ENCODE data around the gene AFM. TPM values are rescaled to one million over a fixed set of nuclear protein-coding genes. Genes with fewer than 3 reads are reported as not detected.

Gene AFM
- total and polyA plus RNA-seq, 7 donors: not detected

GRCh38 chr4:73442275-73442674 lies 39.3 kb upstream of the AFM start:
- DNase-seq (no peak), ATAC-seq (no peak)
- WGBS, 3 donors: 75 to 79% (median 77%) methylated on average over 5 of the region's 5 CpGs
- no peaks in the 10 kb centered on the region for H3K27me3 ChIP-seq (ENCODE audit: insufficient read depth in 3 of 3, low read length in 2 of 3)
- intact Hi-C loops (cut with DNase I): no loop called here
- H3K4me1 ChIP-seq: no peaks in the 10 kb centered on the region
- no peaks in the 10 kb centered on the region for H3K9me3 ChIP-seq
- no peaks in the 10 kb centered on the region for H3K36me3 ChIP-seq (ENCODE audit: insufficient read depth in 1 of 2, low read depth in 1 of 2)
- no peak overlapping the region for H3K27ac ChIP-seq
- TF ChIP-seq CTCF (IDR thresholded peaks at IDR 0.05): no peak
- H3K4me3 ChIP-seq: no peak overlapping the region

GRCh38 chr4:73443224-73443623 lies 38.3 kb upstream of the AFM start:
- TF ChIP-seq CTCF (IDR thresholded peaks at IDR 0.05): no peak
- no peaks in the 10 kb centered on the region for H3K9me3 ChIP-seq
- no peak overlapping the region for H3K27ac ChIP-seq
- H3K4me3 ChIP-seq: no peak overlapping the region
- H3K4me1 ChIP-seq: no peaks in the 10 kb centered on the region
- intact Hi-C loops (cut with DNase I): no loop called here
- WGBS, 3 donors: 48 to 53% (median 50%) methylated on average over 3 of the region's 3 CpGs
- no peaks in the 10 kb centered on the region for H3K27me3 ChIP-seq (ENCODE audit: insufficient read depth in 3 of 3, low read length in 2 of 3)
- ATAC-seq: no peak
- DNase-seq: no peak
- no peaks in the 10 kb centered on the region for H3K36me3 ChIP-seq (ENCODE audit: insufficient read depth in 1 of 2, low read depth in 1 of 2)

GRCh38 chr4:73445383-73446335 lies 35.9 kb upstream of the AFM start:
- DNase-seq (no peak), ATAC-seq (no peak)
- TF ChIP-seq CTCF (IDR thresholded peaks at IDR 0.05): no peak
- Histone ChIP-seq H3K36me3 (ENCODE audit: insufficient read depth in 1 of 2, low read depth in 1 of 2) (no peaks in the 10 kb centered on the region), H3K4me3 (no peak overlapping the region), H3K27me3 (ENCODE audit: insufficient read depth in 3 of 3, low read length in 2 of 3) (peaks cover 0 to 2% (median 0%) of the 10 kb centered on the region in 3 donors), H3K9me3 (no peaks in the 10 kb centered on the region), H3K27ac (no peak overlapping the region), H3K4me1 (no peaks in the 10 kb centered on the region)
- intact Hi-C loops (cut with DNase I): no loop called here
- 83 to 85% (median 85%) methylated on average over 7 of the region's 7 CpGs for WGBS, 3 donors

- H3K9me3 ChIP-seq: no peaks in the 10 kb centered on the region
- ATAC-seq (peak in 2 of 4 donors; percentile 59 to 67), DNase-seq (no peak)
- no peaks in the 10 kb centered on the region for H3K36me3 ChIP-seq (ENCODE audit: insufficient read depth in 1 of 2, low read depth in 1 of 2)
- peaks cover 0 to 2% (median 0%) of the 10 kb centered on the region in 3 donors for H3K27me3 ChIP-seq (ENCODE audit: insufficient read depth in 3 of 3, low read length in 2 of 3)
- intact Hi-C loops (cut with DNase I): no loop called here
- WGBS, 3 donors: 16 to 22% (median 18%) methylated on average over 4 of the region's 4 CpGs
- no peak overlapping the region for H3K4me3 ChIP-seq
- H3K27ac ChIP-seq: no peak overlapping the region
- TF ChIP-seq CTCF (IDR thresholded peaks at IDR 0.05): peak; percentile 55
- no peaks in the 10 kb centered on the region for H3K4me1 ChIP-seq
Measured at GRCh38 chr4:73446336-73446938, 35.1 kb upstream of the AFM start.

Data from psoas muscle (tissue), 8 donors.